Measurements from ENCODE around the gene ZNF831. TPM values are rescaled to one million over a fixed set of nuclear protein-coding genes. Genes with fewer than 3 reads are reported as not detected.

The ZNF831 gene
- total RNA-seq, 3 donors from 2014 or later (not counting 1 experiment from before 2014, with no cell fraction given), result 24.8 to 42.0 (median 40.2) TPM

- Mint-ChIP-seq H3K36me3 (peaks cover 8% of the 10 kb centered on the region), H3K4me3 (no peak overlapping the region), H3K9me3 (no peaks in the 10 kb centered on the region), H3K27me3 (ENCODE audit: low read depth in 2 of 2) (no peaks in the 10 kb centered on the region), H3K4me1 (peaks cover 14 to 18% of the 10 kb centered on the region in 2 donors), H3K27ac (no peak overlapping the region)
- H3K27me3 ChIP-seq (ENCODE audit: control insufficient read depth, insufficient read depth, low read length), result no peaks in the 10 kb centered on the region
- intact Hi-C loops (cut with micrococcal nuclease), result no loop called here
- TF ChIP-seq, protein P1, sequence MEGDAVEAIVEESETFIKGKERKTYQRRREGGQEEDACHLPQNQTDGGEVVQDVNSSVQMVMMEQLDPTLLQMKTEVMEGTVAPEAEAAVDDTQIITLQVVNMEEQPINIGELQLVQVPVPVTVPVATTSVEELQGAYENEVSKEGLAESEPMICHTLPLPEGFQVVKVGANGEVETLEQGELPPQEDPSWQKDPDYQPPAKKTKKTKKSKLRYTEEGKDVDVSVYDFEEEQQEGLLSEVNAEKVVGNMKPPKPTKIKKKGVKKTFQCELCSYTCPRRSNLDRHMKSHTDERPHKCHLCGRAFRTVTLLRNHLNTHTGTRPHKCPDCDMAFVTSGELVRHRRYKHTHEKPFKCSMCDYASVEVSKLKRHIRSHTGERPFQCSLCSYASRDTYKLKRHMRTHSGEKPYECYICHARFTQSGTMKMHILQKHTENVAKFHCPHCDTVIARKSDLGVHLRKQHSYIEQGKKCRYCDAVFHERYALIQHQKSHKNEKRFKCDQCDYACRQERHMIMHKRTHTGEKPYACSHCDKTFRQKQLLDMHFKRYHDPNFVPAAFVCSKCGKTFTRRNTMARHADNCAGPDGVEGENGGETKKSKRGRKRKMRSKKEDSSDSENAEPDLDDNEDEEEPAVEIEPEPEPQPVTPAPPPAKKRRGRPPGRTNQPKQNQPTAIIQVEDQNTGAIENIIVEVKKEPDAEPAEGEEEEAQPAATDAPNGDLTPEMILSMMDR (IDR thresholded peaks at IDR 0.05), result no peak
- H3K4me3 ChIP-seq (ENCODE audit: low read length), result no peak overlapping the region
- ATAC-seq, result no peak
- peaks cover 20% of the 10 kb centered on the region for H3K4me1 ChIP-seq (ENCODE audit: control insufficient read depth, insufficient read depth, low read length)
- H3K36me3 ChIP-seq (ENCODE audit: control insufficient read depth, insufficient read depth, low read length), result peaks cover 58% of the 10 kb centered on the region
- no peak overlapping the region for H3K27ac ChIP-seq (ENCODE audit: low read length)
- no peaks in the 10 kb centered on the region for H3K9me3 ChIP-seq (ENCODE audit: control insufficient read depth, insufficient read depth, low read length)
- DNase-seq, result no peak
- 94% methylated on average over 7 of the region's 7 CpGs for WGBS (ENCODE audit: insufficient coverage)
Observed at GRCh38 chr20:59193325-59193724, 29.7 kb downstream of the ZNF831 start.

DNA sequence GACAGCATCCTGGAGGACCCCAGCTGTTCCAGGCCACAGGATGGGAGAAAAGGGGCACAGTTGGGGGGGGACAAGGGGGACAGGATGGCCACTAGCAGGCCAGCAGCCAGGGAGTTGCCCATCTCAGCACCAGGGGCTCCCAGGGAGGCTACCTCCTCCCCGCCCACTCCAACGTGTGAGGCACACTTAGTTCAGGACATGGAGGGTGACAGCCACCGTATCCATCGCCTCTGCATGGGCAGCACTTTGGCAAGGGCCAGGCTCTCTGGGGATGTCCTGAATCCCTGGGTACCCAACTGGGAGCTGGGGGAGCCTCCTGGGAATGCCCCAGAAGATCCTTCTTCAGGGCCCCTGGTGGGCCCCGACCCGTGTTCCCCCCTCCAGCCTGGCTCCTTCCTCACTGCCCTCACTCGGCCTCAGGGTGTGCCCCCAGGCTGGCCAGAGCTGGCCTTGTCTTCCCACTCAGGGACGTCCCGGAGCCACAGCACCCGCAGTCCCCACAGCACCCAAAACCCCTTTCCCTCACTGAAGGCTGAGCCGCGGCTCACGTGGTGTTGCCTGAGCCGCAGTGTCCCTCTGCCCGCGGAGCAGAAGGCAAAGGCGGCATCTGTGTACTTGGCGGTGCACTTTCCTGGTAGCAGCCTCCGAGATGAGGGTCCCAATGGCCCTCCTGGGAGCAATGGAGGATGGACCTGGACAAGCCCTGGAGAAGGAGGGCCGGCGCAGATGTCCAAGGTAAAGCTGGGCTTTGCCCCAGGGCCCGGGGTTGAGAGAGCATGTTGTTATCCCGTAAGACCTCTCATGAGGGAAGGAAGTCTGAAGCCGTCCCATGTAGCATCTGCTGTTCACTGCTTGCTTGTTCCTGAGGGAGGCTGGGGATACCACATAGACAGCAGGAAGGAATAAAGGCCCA is 30.7 kb downstream of the ZNF831 start:
- ATAC-seq, result peak in 1 of 3 donors; percentile 9
- TF ChIP-seq, protein P1 (IDR thresholded peaks at IDR 0.05), result no peak
- intact Hi-C loops (cut with micrococcal nuclease), result no loop called here
- Histone ChIP-seq H3K27ac (ENCODE audit: low read length) (no peak overlapping the region), H3K9me3 (ENCODE audit: control insufficient read depth, insufficient read depth, low read length) (no peaks in the 10 kb centered on the region), H3K27me3 (ENCODE audit: control insufficient read depth, insufficient read depth, low read length) (no peaks in the 10 kb centered on the region), H3K4me1 (ENCODE audit: control insufficient read depth, insufficient read depth, low read length) (peaks cover 20% of the 10 kb centered on the region), H3K4me3 (ENCODE audit: low read length) (no peak overlapping the region), H3K36me3 (ENCODE audit: control insufficient read depth, insufficient read depth, low read length) (peaks cover 66% of the 10 kb centered on the region)
- Mint-ChIP-seq H3K4me3 (no peak overlapping the region), H3K4me1 (peaks cover 14 to 20% of the 10 kb centered on the region in 2 donors), H3K27ac (peak overlapping the region; percentile 69 to 75), H3K36me3 (peaks cover 12% of the 10 kb centered on the region), H3K9me3 (no peaks in the 10 kb centered on the region), H3K27me3 (ENCODE audit: low read depth in 2 of 2) (no peaks in the 10 kb centered on the region)
- no peak for DNase-seq
- 96% methylated on average over 24 of the region's 24 CpGs for WGBS (ENCODE audit: insufficient coverage)

DNA sequence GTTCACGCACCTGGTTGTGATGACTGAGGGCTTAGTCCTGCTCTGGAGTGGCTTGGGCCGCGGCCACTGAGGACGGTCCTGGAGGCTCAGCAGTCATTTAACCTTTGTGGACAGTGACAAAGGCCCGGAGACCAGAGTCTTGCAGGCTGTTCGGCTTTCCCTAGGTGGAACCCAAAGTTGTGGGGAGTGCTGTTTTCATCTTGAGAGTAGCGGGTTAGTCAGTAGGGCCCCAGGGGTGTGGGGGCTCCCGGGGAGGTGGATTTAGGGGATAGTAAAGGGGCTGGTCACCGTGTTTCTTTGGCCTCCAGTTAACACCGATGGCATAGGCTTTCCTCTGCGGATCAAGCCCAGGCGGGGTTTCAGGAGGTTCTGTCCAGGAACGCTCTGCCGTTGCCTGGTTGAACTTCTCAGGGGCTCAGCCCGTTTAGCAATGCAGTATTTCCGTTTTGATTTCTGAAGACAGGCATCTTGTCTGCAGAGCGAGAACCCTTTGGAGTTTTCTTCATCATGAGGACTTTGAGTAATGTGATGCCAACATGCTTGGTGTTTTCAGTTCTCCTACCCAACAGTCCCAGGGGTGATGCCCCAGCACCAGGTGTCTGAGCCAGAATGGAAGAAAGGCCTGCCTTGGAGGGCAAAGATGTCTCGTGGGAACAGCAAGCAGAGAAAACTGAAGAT is 31.8 kb downstream of the ZNF831 start:
- Histone ChIP-seq H3K4me3 (ENCODE audit: low read length) (no peak overlapping the region), H3K27ac (ENCODE audit: low read length) (no peak overlapping the region), H3K9me3 (ENCODE audit: control insufficient read depth, insufficient read depth, low read length) (no peaks in the 10 kb centered on the region), H3K27me3 (ENCODE audit: control insufficient read depth, insufficient read depth, low read length) (no peaks in the 10 kb centered on the region), H3K36me3 (ENCODE audit: control insufficient read depth, insufficient read depth, low read length) (peaks cover 77% of the 10 kb centered on the region), H3K4me1 (ENCODE audit: control insufficient read depth, insufficient read depth, low read length) (peaks cover 15% of the 10 kb centered on the region)
- H3K9me3 Mint-ChIP-seq, result peaks cover 0 to 2% of the 10 kb centered on the region in 2 donors
- intact Hi-C loops (cut with micrococcal nuclease), result no loop called here
- H3K4me1 Mint-ChIP-seq, result peaks cover 9 to 20% of the 10 kb centered on the region in 2 donors
- peaks cover 24% of the 10 kb centered on the region for H3K36me3 Mint-ChIP-seq
- TF ChIP-seq, protein P1 (IDR thresholded peaks at IDR 0.05), result no peak
- H3K4me3 Mint-ChIP-seq, result no peak overlapping the region
- 92% methylated on average over 18 of the region's 18 CpGs for WGBS (ENCODE audit: insufficient coverage)
- H3K27me3 Mint-ChIP-seq (ENCODE audit: low read depth in 2 of 2), result no peaks in the 10 kb centered on the region
- peak overlapping the region; percentile 69 to 75 for H3K27ac Mint-ChIP-seq
- ATAC-seq (no peak), DNase-seq (no peak)

Measured in natural killer cell (primary cell).